Fibroblast of skin of right quadriceps (primary cell): ENCODE measurements around the gene DDX27.
A peak's percentile ranks its signal among the peaks of the same experiment; 100 is the strongest.
"Not testable (repeated sequence)": the region's sequence is repeated elsewhere in the genome, so short reads cannot be mapped to it uniquely, and the experiment has no call there.

Experiments used
- DNase-seq: peaks from one replicate; pipeline ENCODE4 v3.0.0-alpha.2; 2013

Gene DDX27

GRCh38 chr20:49210101-49210756, 9.0 kb upstream of the DDX27 start:
- no peak for DNase-seq

- no peak for DNase-seq
Measured at GRCh38 chr20:49210757-49211110, 8.5 kb upstream of the DDX27 start.

GRCh38 chr20:49214571-49214970, 4.6 kb upstream of the DDX27 start:
- DNase-seq: no peak

GRCh38 chr20:49215232-49215631, 4.0 kb upstream of the DDX27 start:
- DNase-seq: no peak

- peak; percentile 86 for DNase-seq
Measured at GRCh38 chr20:49216991-49217578, 2.1 kb upstream of the DDX27 start.

- not testable (repeated sequence) for DNase-seq
Measured at GRCh38 chr20:49218739-49219090, 501 bp upstream of the DDX27 start.

GRCh38 chr20:49219924-49220831, 962 bp downstream of the DDX27 start:
- DNase-seq: no peak

GRCh38 chr20:49225896-49226295, 6.7 kb downstream of the DDX27 start:
- no peak for DNase-seq

- DNase-seq: no peak
Measured at GRCh38 chr20:49228676-49229075, 9.5 kb downstream of the DDX27 start.

GRCh38 chr20:49229381-49229780, 10.2 kb downstream of the DDX27 start:
- no peak for DNase-seq

GRCh38 chr20:49230021-49230420, 10.8 kb downstream of the DDX27 start:
- no peak for DNase-seq

- DNase-seq: no peak
Measured at GRCh38 chr20:49230561-49231133, 11.4 kb downstream of the DDX27 start.

- no peak for DNase-seq
Measured at GRCh38 chr20:49231471-49231870, 12.3 kb downstream of the DDX27 start.

GRCh38 chr20:49233226-49233625, 14.0 kb downstream of the DDX27 start:
- DNase-seq: no peak

GRCh38 chr20:49234831-49235230, 15.6 kb downstream of the DDX27 start:
- no peak for DNase-seq

- DNase-seq: no peak
Measured at GRCh38 chr20:49236301-49236700, 17.1 kb downstream of the DDX27 start.

GRCh38 chr20:49237531-49237930, 18.3 kb downstream of the DDX27 start:
- DNase-seq: no peak

- peak; percentile 44 for DNase-seq
Measured at GRCh38 chr20:49245921-49246740, 26.9 kb downstream of the DDX27 start.

- DNase-seq: no peak
Measured at GRCh38 chr20:49247169-49247723, 28.0 kb downstream of the DDX27 start.

GRCh38 chr20:49247792-49248191, 28.6 kb downstream of the DDX27 start:
- DNase-seq: no peak

- no peak for DNase-seq
Measured at GRCh38 chr20:49248301-49248700, 29.1 kb downstream of the DDX27 start.

- DNase-seq: no peak
Measured at GRCh38 chr20:49248879-49249665, 29.9 kb downstream of the DDX27 start.
